GM10248 (cell line): Measurements from ENCODE around the gene CCDC74A.
"Not testable (repeated sequence)": the region's sequence is repeated elsewhere in the genome, so short reads cannot be mapped to it uniquely, and the experiment has no call there.

Source experiments
- CTCF ChIA-PET: fragments of 300-600 bp; sonication (Branson Sonifier 250); formaldehyde crosslinking; extraction: SDS; loops from one replicate; lab custom pipeline; 2021; ENCODE audit warnings: antibody characterized with exemption; lab: Yijun Ruan, JAX
- POLR2A ChIA-PET: fragments of 350-650 bp; sonication (Branson Sonifier 250); formaldehyde crosslinking; extraction: SDS; loops from one replicate; lab custom pipeline; 2020; ENCODE audit warnings: antibody characterized with exemption; lab: Yijun Ruan, JAX
- DNase-seq: peaks from one replicate; pipeline ENCODE4 v3.0.0; 2012; ENCODE audit errors: extremely low spot score
- CTCF ChIP-seq: IDR thresholded peaks from 2 replicates; pipeline ENCODE4 v1.5.1; 2012; ENCODE audit warnings: mild to moderate bottlenecking, low read depth; ENCODE audit errors: extremely low read depth, missing control alignments, control extremely low read depth

CCDC74A gene

GRCh38 chr2:131556998-131557397 is 29.3 kb downstream of the CCDC74A start:
- no peak for DNase-seq
- no peak for TF ChIP-seq CTCF
- ChIA-PET CTCF (no interaction called here), POLR2A (no interaction called here)

- ChIA-PET CTCF (no interaction called here), POLR2A (no interaction called here)
- no peak for DNase-seq
- no peak for TF ChIP-seq CTCF
Measured at GRCh38 chr2:131557558-131558321, 30.1 kb downstream of the CCDC74A start.

- ChIA-PET CTCF (no interaction called here), POLR2A (no interaction called here)
- DNase-seq = no peak
- no peak for TF ChIP-seq CTCF
Measured at GRCh38 chr2:131566371-131566770, 38.7 kb downstream of the CCDC74A start.

GRCh38 chr2:131567891-131568290 is 40.2 kb downstream of the CCDC74A start:
- no peak for TF ChIP-seq CTCF
- ChIA-PET CTCF (no interaction called here), POLR2A (no interaction called here)
- DNase-seq = no peak

- CTCF ChIA-PET, POLR2A ChIA-PET: not testable (repeated sequence)
Measured at GRCh38 chr2:131568401-131568800, 40.7 kb downstream of the CCDC74A start.

GRCh38 chr2:131572175-131572574 is 44.5 kb downstream of the CCDC74A start:
- DNase-seq = no peak
- CTCF ChIA-PET = interaction anchor here (1.1 kb wide), 1 partner anchor 57 kb away, joined by 4 read pairs; no protein-coding TSS in a partner anchor
- no peak for TF ChIP-seq CTCF
- POLR2A ChIA-PET = no interaction called here

More at GRCh38 chr2:131568401-131568800, 40.7 kb downstream of the CCDC74A start:
- not testable (repeated sequence) for DNase-seq

GRCh38 chr2:131577812-131578211 is 50.1 kb downstream of the CCDC74A start:
- POLR2A ChIA-PET = no interaction called here
- CTCF ChIA-PET = interaction anchor here (1.0 to 1.4 kb wide), 2 partner anchors 13 to 95 kb away, joined by 3 to 6 read pairs; no protein-coding TSS in a partner anchor
- no peak for DNase-seq
- TF ChIP-seq CTCF = no peak
